Lower leg skin (tissue), 3 donors: ENCODE results near the gene GRB10.

Experiments
- CTCF ChIP-seq, 3 donors: fragments of 450-650 bp; IDR thresholded peaks; one replicate each; pipeline ENCODE4 v1.5.1; 2016; ENCODE audit warnings: antibody characterized with exemption in 3 of 3, mild to moderate bottlenecking in 3 of 3, moderate library complexity in 2 of 3
- POLR2A ChIP-seq, 2 donors: fragments of 450-650 bp; IDR thresholded peaks; one replicate each; pipeline ENCODE4 v1.6.1; 2016 to 2017; ENCODE audit warnings: antibody characterized with exemption in 2 of 2, mild to moderate bottlenecking in 1 of 2, moderate library complexity in 1 of 2

- TF ChIP-seq CTCF (IDR thresholded peaks at IDR 0.05) (no peak), POLR2A (IDR thresholded peaks at IDR 0.05) (no peak)
Measured at GRCh38 chr7:50738932-50739331, 43.8 kb downstream of the GRB10 start.
